ENCODE data around the gene ZBTB24. TPM values are rescaled to one million over a fixed set of nuclear protein-coding genes. Genes with fewer than 3 reads are reported as not detected.

Gene ZBTB24
- total RNA-seq, 1 donor from 2014 or later = 6.3 TPM

- DNase-seq (ENCODE audit: low read depth) (no peak), FAIRE-seq (no peak)
- Histone ChIP-seq H3K4me3 (ENCODE audit: low read depth, low read length) (no peak overlapping the region), H3K36me3 (ENCODE audit: control insufficient read depth, insufficient read depth, low read length) (peaks cover 12% of the 10 kb centered on the region), H3K27me3 (ENCODE audit: control insufficient read depth, insufficient read depth, low read length) (no peaks in the 10 kb centered on the region)
- TF ChIP-seq CTCF (IDR thresholded peaks at IDR 0.05; ENCODE audit: insufficient read depth, low read length, severe bottlenecking) = no peak
Measured at GRCh38 chr6:109478841-109479624, 4.0 kb downstream of the ZBTB24 start.

GRCh38 chr6:109478222-109478805 is 4.7 kb downstream of the ZBTB24 start:
- peaks cover 12% of the 10 kb centered on the region for H3K36me3 ChIP-seq (ENCODE audit: control insufficient read depth, insufficient read depth, low read length)
- no peaks in the 10 kb centered on the region for H3K27me3 ChIP-seq (ENCODE audit: control insufficient read depth, insufficient read depth, low read length)
- TF ChIP-seq CTCF (IDR thresholded peaks at IDR 0.05; ENCODE audit: insufficient read depth, low read length, severe bottlenecking) = no peak
- DNase-seq (ENCODE audit: low read depth) (no peak), FAIRE-seq (no peak)
- no peak overlapping the region for H3K4me3 ChIP-seq (ENCODE audit: low read depth, low read length)

- FAIRE-seq (no peak), DNase-seq (ENCODE audit: low read depth) (no peak)
- Histone ChIP-seq H3K36me3 (ENCODE audit: control insufficient read depth, insufficient read depth, low read length) (peaks cover 12% of the 10 kb centered on the region), H3K27me3 (ENCODE audit: control insufficient read depth, insufficient read depth, low read length) (no peaks in the 10 kb centered on the region), H3K4me3 (ENCODE audit: low read depth, low read length) (no peak overlapping the region)
- TF ChIP-seq CTCF (IDR thresholded peaks at IDR 0.05; ENCODE audit: insufficient read depth, low read length, severe bottlenecking) = no peak
Measured at GRCh38 chr6:109477725-109478124, 5.3 kb downstream of the ZBTB24 start.

GRCh38 chr6:109477184-109477583 is 5.8 kb downstream of the ZBTB24 start:
- FAIRE-seq (no peak), DNase-seq (ENCODE audit: low read depth) (no peak)
- Histone ChIP-seq H3K4me3 (ENCODE audit: low read depth, low read length) (no peak overlapping the region), H3K27me3 (ENCODE audit: control insufficient read depth, insufficient read depth, low read length) (no peaks in the 10 kb centered on the region), H3K36me3 (ENCODE audit: control insufficient read depth, insufficient read depth, low read length) (peaks cover 13% of the 10 kb centered on the region)
- no peak for TF ChIP-seq CTCF (IDR thresholded peaks at IDR 0.05; ENCODE audit: insufficient read depth, low read length, severe bottlenecking)

- Histone ChIP-seq H3K4me3 (ENCODE audit: low read depth, low read length) (no peak overlapping the region), H3K27me3 (ENCODE audit: control insufficient read depth, insufficient read depth, low read length) (no peaks in the 10 kb centered on the region), H3K36me3 (ENCODE audit: control insufficient read depth, insufficient read depth, low read length) (peaks cover 14% of the 10 kb centered on the region)
- FAIRE-seq (no peak), DNase-seq (ENCODE audit: low read depth) (no peak)
- TF ChIP-seq CTCF (IDR thresholded peaks at IDR 0.05; ENCODE audit: insufficient read depth, low read length, severe bottlenecking) = no peak
Measured at GRCh38 chr6:109475625-109476024, 7.4 kb downstream of the ZBTB24 start.

All from bronchial epithelial cell (primary cell).